ENCODE data around the gene NCOA5. TPM values are rescaled to one million over a fixed set of nuclear protein-coding genes. Genes with fewer than 3 reads are reported as not detected.

NCOA5 gene
- total RNA-seq, 1 donor from 2014 or later = 10.3 TPM

GRCh38 chr20:46028772-46029371 lies 60.9 kb downstream of the NCOA5 start, which contains the start of gene SLC12A5:
SLC12A5 (plus strand) TSS chr20:46029215; CDS start chr20:46029345, 130 bp downstream.
- Histone ChIP-seq H3K9me3 (ENCODE audit: low read depth) (no peaks in the 10 kb centered on the region), H3K36me3 (no peaks in the 10 kb centered on the region), H4K20me1 (ENCODE audit: low read depth) (peaks cover 78% of the 10 kb centered on the region), H3K9ac (no peak within 1 kb of the TSS), H3F3A (ENCODE audit: low read depth) (peaks cover 17% of the 10 kb centered on the region), H3K4me1 (peaks cover 9% of the 10 kb centered on the region), H2AFZ (replicated peaks) (no peak within 1 kb of the TSS), H3K27me3 (peaks cover 100% of the 10 kb centered on the region), H3K79me2 (ENCODE audit: low read depth) (no peaks in the 10 kb centered on the region), H3K4me2 (peak within 1 kb of the TSS; percentile 85), H3K4me3 (peak within 1 kb of the TSS; percentile 35), H3K27ac (no peak within 1 kb of the TSS)
- H3K27me3 Mint-ChIP-seq (ENCODE audit: insufficient read depth, low read depth) = peaks cover 73% of the 10 kb centered on the region
- H3K27ac Mint-ChIP-seq = no peak within 1 kb of the TSS
- no peaks in the 10 kb centered on the region for H3K36me3 Mint-ChIP-seq
- DNase-seq (ENCODE audit: low spot score) = no peak
- no peak for TF ChIP-seq CTCF (IDR thresholded peaks at IDR 0.05)
- peak within 1 kb of the TSS; percentile 52 for H3K4me3 Mint-ChIP-seq
- H3K4me1 Mint-ChIP-seq = peaks cover 12% of the 10 kb centered on the region
- H3K9me3 Mint-ChIP-seq = no peaks in the 10 kb centered on the region

- Histone ChIP-seq H3K9ac (no peak overlapping the region), H4K20me1 (ENCODE audit: low read depth) (peaks cover 86% of the 10 kb centered on the region), H2AFZ (replicated peaks) (no peak overlapping the region), H3K4me1 (peaks cover 9% of the 10 kb centered on the region), H3K4me3 (no peak overlapping the region), H3K4me2 (no peak overlapping the region), H3K36me3 (no peaks in the 10 kb centered on the region), H3F3A (ENCODE audit: low read depth) (peaks cover 17% of the 10 kb centered on the region), H3K9me3 (ENCODE audit: low read depth) (no peaks in the 10 kb centered on the region), H3K79me2 (ENCODE audit: low read depth) (no peaks in the 10 kb centered on the region), H3K27ac (no peak overlapping the region), H3K27me3 (peaks cover 100% of the 10 kb centered on the region)
- H3K4me3 Mint-ChIP-seq = no peak overlapping the region
- DNase-seq (ENCODE audit: low spot score) = no peak
- no peak overlapping the region for H3K27ac Mint-ChIP-seq
- peaks cover 16% of the 10 kb centered on the region for H3K4me1 Mint-ChIP-seq
- no peaks in the 10 kb centered on the region for H3K36me3 Mint-ChIP-seq
- H3K9me3 Mint-ChIP-seq = no peaks in the 10 kb centered on the region
- TF ChIP-seq EZH2phosphoT487 (IDR thresholded peaks at IDR 0.05) (no peak), CTCF (IDR thresholded peaks at IDR 0.05) (no peak), EZH2 (IDR thresholded peaks at IDR 0.05) (no peak)
- H3K27me3 Mint-ChIP-seq (ENCODE audit: insufficient read depth, low read depth) = peaks cover 72% of the 10 kb centered on the region
Measured at GRCh38 chr20:46028110-46028509, 61.7 kb downstream of the NCOA5 start.

GRCh38 chr20:46027245-46027853 lies 62.4 kb downstream of the NCOA5 start:
- H3K9me3 ChIP-seq (ENCODE audit: low read depth) = no peaks in the 10 kb centered on the region
- no peak overlapping the region for H3K4me3 ChIP-seq
- no peak overlapping the region for H3K27ac ChIP-seq
- H3K27ac Mint-ChIP-seq = no peak overlapping the region
- H3K4me1 ChIP-seq = peaks cover 9% of the 10 kb centered on the region
- peaks cover 87% of the 10 kb centered on the region for H4K20me1 ChIP-seq (ENCODE audit: low read depth)
- H3K79me2 ChIP-seq (ENCODE audit: low read depth) = no peaks in the 10 kb centered on the region
- H3K27me3 ChIP-seq = peaks cover 98% of the 10 kb centered on the region
- DNase-seq (ENCODE audit: low spot score) = peak; percentile 93
- H3F3A ChIP-seq (ENCODE audit: low read depth) = peaks cover 19% of the 10 kb centered on the region
- no peaks in the 10 kb centered on the region for H3K36me3 ChIP-seq
- peaks cover 66% of the 10 kb centered on the region for H3K27me3 Mint-ChIP-seq (ENCODE audit: insufficient read depth, low read depth)
- TF ChIP-seq EZH2 (IDR thresholded peaks at IDR 0.05) (no peak), EZH2phosphoT487 (IDR thresholded peaks at IDR 0.05) (no peak), CTCF (IDR thresholded peaks at IDR 0.05) (no peak)
- H3K4me1 Mint-ChIP-seq = peaks cover 16% of the 10 kb centered on the region
- no peak overlapping the region for H3K4me3 Mint-ChIP-seq
- H3K9me3 Mint-ChIP-seq = no peaks in the 10 kb centered on the region
- H3K4me2 ChIP-seq = no peak overlapping the region
- H3K36me3 Mint-ChIP-seq = no peaks in the 10 kb centered on the region
- no peak overlapping the region for H3K9ac ChIP-seq
- no peak overlapping the region for H2AFZ ChIP-seq (replicated peaks)
